ENCODE data around the gene SLC22A17. TPM values are rescaled to one million over a fixed set of nuclear protein-coding genes. Genes with fewer than 3 reads are reported as not detected.

The SLC22A17 gene
- total RNA-seq, 1 experiment from 2014 or later = 5.9 TPM

DNA sequence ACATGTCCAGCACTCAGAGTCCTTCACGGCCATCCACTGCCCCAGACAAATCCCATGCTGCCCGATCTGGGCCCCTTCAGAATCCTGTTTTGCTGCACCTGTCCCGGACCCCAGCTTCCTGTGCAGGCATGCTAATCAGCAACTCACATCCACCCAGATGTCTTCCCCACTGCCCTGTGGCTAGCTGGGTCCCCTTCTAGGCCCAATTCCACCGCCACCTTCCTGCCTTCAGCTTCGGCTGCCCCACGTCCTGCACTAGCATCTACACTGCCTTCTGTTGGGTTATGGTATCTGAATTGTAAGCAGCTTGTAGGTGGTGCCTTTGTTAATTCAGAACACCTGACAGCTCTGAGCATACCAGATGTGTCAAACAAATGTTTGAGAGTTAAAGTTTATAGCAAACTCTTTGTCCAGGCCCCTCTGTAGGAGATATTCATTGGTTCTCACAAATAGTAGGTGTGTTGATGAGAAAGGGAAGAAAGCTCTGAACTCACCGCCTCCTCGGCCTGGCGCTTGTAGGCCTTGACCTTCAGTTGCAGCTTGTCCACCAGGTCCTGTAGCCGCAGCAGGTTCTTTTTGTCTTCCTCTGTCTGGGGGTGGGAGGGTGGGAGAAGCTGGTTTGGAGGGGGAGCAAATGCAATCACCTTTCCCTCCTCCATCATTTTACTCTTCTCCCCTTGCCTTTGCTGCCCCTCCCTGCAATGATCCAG lies 30.2 kb upstream of the SLC22A17 start:
- 0 out of 2 replicates have a peak, but pooled peaks cover 6% of the 10 kb centered on the region for H3K27me3 ChIP-seq (ENCODE audit: insufficient read depth, low read length)
- BruUV-seq (replicated peaks) = no TSS peak
- no peaks in the 10 kb centered on the region for H3K36me3 ChIP-seq (ENCODE audit: control insufficient read depth in 1 of 2, insufficient read depth in 2 of 2, low read length in 2 of 2)
- no peak overlapping the region for H3K4me2 ChIP-seq (ENCODE audit: low read length)
- no peak overlapping the region for H3K4me3 ChIP-seq (replicated peaks in 1 of 2; ENCODE audit: low read depth in 1 of 2, low read length in 2 of 2)
- ChIA-PET RAD21 (ENCODE audit: low non-redundant PET in 1 of 2, low total read pairs in 2 of 2, uncharacterized antibody in 2 of 2, unreplicated experiment in 2 of 2) (no interaction called here), CTCF (interaction anchor here (1.0 kb wide), 1 partner anchor 262 kb away, joined by 3 read pairs; no protein-coding TSS in a partner anchor), POLR2A (no interaction called here)
- H3K27ac ChIP-seq (ENCODE audit: low read depth, low read length) = no peak overlapping the region
- no peak for ATAC-seq
- no peak overlapping the region for H3K9ac ChIP-seq (ENCODE audit: low read length)
- DNase-seq (ENCODE audit: low read depth, low spot score) = no peak
- no peaks in the 10 kb centered on the region for H4K20me1 ChIP-seq (ENCODE audit: insufficient read depth)
- TF ChIP-seq CEBPB (IDR thresholded peaks at IDR 0.05; ENCODE audit: low read depth) = no peak
- H3K79me2 ChIP-seq (ENCODE audit: insufficient read depth, low read length) = no peaks in the 10 kb centered on the region
- H3K4me1 ChIP-seq (ENCODE audit: control insufficient read depth in 1 of 2, insufficient read depth in 2 of 2, low read length in 2 of 2) = no peaks in the 10 kb centered on the region
- H3K9me2 ChIP-seq (ENCODE audit: insufficient read depth) = no peaks in the 10 kb centered on the region
- H2AFZ ChIP-seq (ENCODE audit: low read depth, low read length, poor library complexity, severe bottlenecking) = no peak overlapping the region
- H3K9me3 ChIP-seq (ENCODE audit: control insufficient read depth in 1 of 2, insufficient read depth in 1 of 2, low read depth in 1 of 2, low read length in 2 of 2) = no peaks in the 10 kb centered on the region
- intact Hi-C loops (cut with micrococcal nuclease) = loop anchor here (5.0 kb wide), 1 partner anchor 261 kb away; no protein-coding TSS in a partner anchor

DNA sequence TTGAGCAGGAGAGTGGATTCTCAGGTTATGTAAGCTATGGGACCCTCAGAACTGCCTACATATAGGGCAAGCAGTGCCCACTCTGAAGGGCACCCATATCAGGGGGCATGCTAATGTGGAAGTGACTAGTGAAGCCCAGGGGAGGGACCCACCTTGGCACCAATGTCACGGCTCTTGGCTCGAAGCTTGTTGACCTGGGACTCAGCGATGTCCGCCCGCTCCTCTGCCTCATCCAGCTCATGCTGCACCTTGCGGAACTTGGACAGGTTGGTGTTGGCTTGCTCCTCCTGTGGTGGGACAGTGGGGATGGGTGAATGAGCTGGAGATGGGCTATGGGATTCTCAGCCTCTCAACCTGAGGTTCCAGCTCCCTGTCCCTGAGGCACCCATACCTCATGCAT lies 29.6 kb upstream of the SLC22A17 start:
- H2AFZ ChIP-seq (ENCODE audit: low read depth, low read length, poor library complexity, severe bottlenecking) = no peak overlapping the region
- H3K27ac ChIP-seq (ENCODE audit: low read depth, low read length) = no peak overlapping the region
- no TSS peak for BruUV-seq (replicated peaks)
- H3K4me2 ChIP-seq (ENCODE audit: low read length) = no peak overlapping the region
- no peaks in the 10 kb centered on the region for H3K4me1 ChIP-seq (ENCODE audit: control insufficient read depth in 1 of 2, insufficient read depth in 2 of 2, low read length in 2 of 2)
- H3K4me3 ChIP-seq (replicated peaks in 1 of 2; ENCODE audit: low read depth in 1 of 2, low read length in 2 of 2) = no peak overlapping the region
- ChIA-PET RAD21 (ENCODE audit: low non-redundant PET in 1 of 2, low total read pairs in 2 of 2, uncharacterized antibody in 2 of 2, unreplicated experiment in 2 of 2) (no interaction called here), CTCF (interaction anchor here (1.0 kb wide), 1 partner anchor 262 kb away, joined by 3 read pairs; no protein-coding TSS in a partner anchor), POLR2A (no interaction called here)
- no peaks in the 10 kb centered on the region for H4K20me1 ChIP-seq (ENCODE audit: insufficient read depth)
- intact Hi-C loops (cut with micrococcal nuclease) = loop anchor here (5.0 kb wide), 1 partner anchor 260 kb away; no protein-coding TSS in a partner anchor
- no peak for TF ChIP-seq SP1 (IDR thresholded peaks at IDR 0.05; ENCODE audit: low read depth)
- no peak overlapping the region for H3K9ac ChIP-seq (ENCODE audit: low read length)
- no peaks in the 10 kb centered on the region for H3K9me2 ChIP-seq (ENCODE audit: insufficient read depth)
- H3K79me2 ChIP-seq (ENCODE audit: insufficient read depth, low read length) = no peaks in the 10 kb centered on the region
- no peak for DNase-seq (ENCODE audit: low read depth, low spot score)
- no peaks in the 10 kb centered on the region for H3K36me3 ChIP-seq (ENCODE audit: control insufficient read depth in 1 of 2, insufficient read depth in 2 of 2, low read length in 2 of 2)
- H3K9me3 ChIP-seq (ENCODE audit: control insufficient read depth in 1 of 2, insufficient read depth in 1 of 2, low read depth in 1 of 2, low read length in 2 of 2) = no peaks in the 10 kb centered on the region
- ATAC-seq = no peak
- H3K27me3 ChIP-seq (ENCODE audit: insufficient read depth, low read length) = 0 out of 2 replicates have a peak, but pooled peaks cover 6% of the 10 kb centered on the region
